ENCODE measurements around the gene CDH4.

CDH4 gene

GRCh38 chr20:61900011-61900944, 648.2 kb downstream of the CDH4 start:
- DNase-seq (ENCODE audit: low spot score) = no peak

GRCh38 chr20:61900945-61901293, 648.9 kb downstream of the CDH4 start:
- no peak for DNase-seq (ENCODE audit: low spot score)

GRCh38 chr20:61901392-61902220, 649.5 kb downstream of the CDH4 start:
- DNase-seq (ENCODE audit: low spot score) = no peak

- no peak for DNase-seq (ENCODE audit: low spot score)
Measured at GRCh38 chr20:61902221-61902869, 650.3 kb downstream of the CDH4 start.

- no peak for DNase-seq (ENCODE audit: low spot score)
Measured at GRCh38 chr20:61903575-61904340, 651.7 kb downstream of the CDH4 start.

DNA sequence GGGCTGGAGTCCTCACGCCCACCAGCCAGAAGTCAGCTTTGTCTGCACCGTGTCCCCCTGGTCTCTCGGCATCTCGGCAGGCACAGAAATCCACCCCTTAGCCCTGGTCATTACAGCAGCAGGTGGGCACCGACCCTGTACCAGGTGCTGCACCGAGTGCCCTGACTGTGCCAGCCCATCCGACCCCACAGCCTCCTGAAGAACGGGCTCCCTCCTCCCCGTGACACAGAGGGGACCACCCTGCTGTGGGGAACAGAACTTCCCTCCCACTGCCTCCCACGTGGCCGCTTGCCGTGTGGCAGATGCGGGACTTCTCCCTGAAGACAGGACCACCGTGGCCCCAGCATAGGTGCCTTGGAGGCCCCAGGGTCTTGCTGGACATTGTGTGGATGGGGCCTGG, 652.4 kb downstream of the CDH4 start:
- DNase-seq (ENCODE audit: low spot score) = no peak

DNA sequence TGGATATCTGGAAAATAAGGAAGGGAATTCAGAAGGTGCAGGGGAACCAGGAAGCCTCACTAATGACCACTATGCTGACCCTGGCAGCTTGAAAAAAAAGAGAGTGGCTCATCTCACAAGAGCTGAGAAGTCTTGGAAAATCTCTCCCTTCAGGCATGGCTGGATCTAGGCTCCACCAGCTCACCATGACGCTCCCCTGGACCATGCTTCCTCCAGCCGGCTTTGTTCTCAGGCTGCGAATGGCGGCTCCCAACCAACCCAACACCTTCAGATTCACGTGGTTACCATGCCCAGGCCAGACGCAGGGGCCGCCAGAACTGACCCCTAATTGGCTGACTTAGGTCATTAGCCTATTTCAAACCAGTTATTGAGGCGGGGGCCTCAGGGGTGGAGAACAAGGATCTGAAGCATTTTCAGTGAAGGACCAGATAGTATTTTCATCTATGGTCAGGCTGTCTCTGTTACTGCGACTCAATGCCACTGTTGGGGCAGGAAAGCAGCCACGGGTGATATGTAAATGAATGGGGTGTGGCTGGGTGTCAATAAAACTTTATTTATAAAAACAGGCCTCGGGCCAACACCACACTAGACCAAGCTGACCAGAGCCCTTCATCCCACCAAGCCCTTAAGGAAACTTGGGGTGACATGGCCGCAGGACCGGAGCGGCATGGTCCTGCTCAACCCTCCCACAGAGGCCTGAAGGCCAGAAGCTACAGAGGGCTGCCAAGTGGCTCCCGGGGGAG, 653.9 kb downstream of the CDH4 start:
- DNase-seq (ENCODE audit: low spot score) = no peak

- DNase-seq (ENCODE audit: low spot score) = no peak
Measured at GRCh38 chr20:61907081-61907891, 655.2 kb downstream of the CDH4 start.

- no peak for DNase-seq (ENCODE audit: low spot score)
Measured at GRCh38 chr20:61908057-61909026, 656.3 kb downstream of the CDH4 start.

- no peak for DNase-seq (ENCODE audit: low spot score)
Measured at GRCh38 chr20:61909028-61909427, 657.0 kb downstream of the CDH4 start.

DNA sequence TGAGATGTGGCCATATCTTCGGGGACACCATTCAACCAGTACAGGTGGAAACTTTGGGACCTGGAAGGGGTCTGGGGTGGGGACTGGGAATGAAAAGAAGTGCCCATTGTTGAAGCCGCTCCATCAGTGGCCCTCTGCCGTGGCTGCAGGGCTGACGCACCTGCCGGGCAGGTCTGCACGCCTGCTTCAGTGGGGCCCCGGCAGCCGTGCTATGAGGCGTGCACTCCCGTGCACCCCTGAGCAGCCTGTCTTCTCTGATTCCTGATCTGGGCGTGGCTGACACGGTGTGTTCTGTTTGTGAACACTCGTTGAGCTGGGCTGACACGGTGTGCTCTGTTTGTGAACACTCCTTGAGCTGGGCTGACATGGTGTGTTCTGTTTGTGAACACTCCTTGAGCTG, 657.8 kb downstream of the CDH4 start:
- no peak for DNase-seq (ENCODE audit: low spot score)

- no peak for DNase-seq (ENCODE audit: low spot score)
Measured at GRCh38 chr20:61911824-61912223, 659.8 kb downstream of the CDH4 start.

DNA sequence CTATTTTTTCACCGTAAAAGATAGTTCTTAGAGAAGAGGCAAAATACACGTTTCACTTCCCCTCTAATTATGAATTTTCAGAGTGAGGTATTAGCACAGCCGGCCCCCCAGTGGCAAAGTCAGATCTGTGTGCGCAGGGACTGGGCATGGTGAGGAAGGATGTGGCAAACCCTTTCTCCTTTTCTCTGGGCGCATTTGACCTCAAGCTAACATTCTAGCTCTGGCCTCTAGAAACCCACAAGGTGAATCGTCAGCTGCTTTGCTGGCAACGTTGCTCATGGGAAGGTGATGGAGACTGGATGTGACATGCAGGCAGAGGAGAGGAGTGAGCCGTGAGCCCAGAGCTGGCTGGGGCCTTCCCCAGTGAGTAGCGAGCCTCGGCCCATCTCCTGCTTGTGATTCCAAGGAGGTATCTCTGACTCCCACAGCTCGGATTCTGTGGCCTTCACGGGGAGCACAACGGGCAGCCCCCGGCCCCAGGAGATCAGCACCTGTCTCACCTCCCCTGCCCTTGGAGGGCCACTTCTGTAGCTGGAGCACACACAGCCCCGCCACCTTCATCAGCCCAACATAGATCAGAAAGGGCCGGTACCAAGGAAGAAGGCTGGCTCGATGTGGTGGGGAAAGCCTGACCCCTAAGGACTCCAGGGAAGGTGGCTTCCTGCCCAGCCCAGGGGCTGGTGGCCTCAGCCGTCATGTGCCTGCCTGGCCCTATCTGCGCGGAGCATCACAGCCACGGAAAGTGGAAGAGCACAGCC, 660.8 kb downstream of the CDH4 start:
- DNase-seq (ENCODE audit: low spot score) = no peak

GRCh38 chr20:61913423-61914225, 661.6 kb downstream of the CDH4 start:
- no peak for DNase-seq (ENCODE audit: low spot score)

GRCh38 chr20:61915101-61915500, 663.0 kb downstream of the CDH4 start:
- no peak for DNase-seq (ENCODE audit: low spot score)

- no peak for DNase-seq (ENCODE audit: low spot score)
Measured at GRCh38 chr20:61916318-61916891, 664.3 kb downstream of the CDH4 start.

All from left forelimb (tissue), 1 donor.